NCI-H2196 treated with DMSO at 0.1 percent for 48 hours (cell line): ENCODE results near the gene RGS14.
A peak's percentile ranks its signal among the peaks of the same experiment; 100 is the strongest.
"Not testable (repeated sequence)": the region's sequence is repeated elsewhere in the genome, so short reads cannot be mapped to it uniquely, and the experiment has no call there.

Experiments
- DNase-seq: peaks from one replicate; lab custom pipeline; 2025; ENCODE audit not compliant: unreplicated experiment; lab: John Stamatoyannopoulos, UW

Gene RGS14

DNA sequence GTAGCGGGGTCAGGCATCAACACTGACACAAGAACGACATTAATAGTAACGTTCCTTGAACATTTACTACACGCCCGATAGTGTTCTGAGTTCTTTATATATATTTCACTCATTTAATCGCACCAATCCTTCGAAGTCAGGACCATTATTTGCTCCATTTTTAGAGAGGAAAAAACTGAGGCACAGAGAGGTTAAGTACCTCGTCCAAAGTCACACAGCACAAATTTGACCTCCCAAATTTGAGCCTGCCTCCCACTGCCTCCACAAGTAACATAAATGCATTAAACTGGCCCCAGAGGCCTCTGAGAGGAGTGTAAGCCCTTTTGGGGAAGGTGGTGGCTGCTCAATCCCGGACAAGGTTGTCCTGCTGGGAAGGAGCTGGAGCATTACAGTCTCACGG, 5.8 kb downstream of the RGS14 start:
- no peak for DNase-seq

GRCh38 chr5:177364159-177364962, 6.6 kb downstream of the RGS14 start:
- no peak for DNase-seq

GRCh38 chr5:177365845-177366527, 8.3 kb downstream of the RGS14 start:
- no peak for DNase-seq

- DNase-seq: no peak
These were observed 9.0 kb downstream of the RGS14 start for GRCh38 chr5:177366528-177367322.

GRCh38 chr5:177367323-177367848, 9.7 kb downstream of the RGS14 start:
- DNase-seq: no peak

DNA sequence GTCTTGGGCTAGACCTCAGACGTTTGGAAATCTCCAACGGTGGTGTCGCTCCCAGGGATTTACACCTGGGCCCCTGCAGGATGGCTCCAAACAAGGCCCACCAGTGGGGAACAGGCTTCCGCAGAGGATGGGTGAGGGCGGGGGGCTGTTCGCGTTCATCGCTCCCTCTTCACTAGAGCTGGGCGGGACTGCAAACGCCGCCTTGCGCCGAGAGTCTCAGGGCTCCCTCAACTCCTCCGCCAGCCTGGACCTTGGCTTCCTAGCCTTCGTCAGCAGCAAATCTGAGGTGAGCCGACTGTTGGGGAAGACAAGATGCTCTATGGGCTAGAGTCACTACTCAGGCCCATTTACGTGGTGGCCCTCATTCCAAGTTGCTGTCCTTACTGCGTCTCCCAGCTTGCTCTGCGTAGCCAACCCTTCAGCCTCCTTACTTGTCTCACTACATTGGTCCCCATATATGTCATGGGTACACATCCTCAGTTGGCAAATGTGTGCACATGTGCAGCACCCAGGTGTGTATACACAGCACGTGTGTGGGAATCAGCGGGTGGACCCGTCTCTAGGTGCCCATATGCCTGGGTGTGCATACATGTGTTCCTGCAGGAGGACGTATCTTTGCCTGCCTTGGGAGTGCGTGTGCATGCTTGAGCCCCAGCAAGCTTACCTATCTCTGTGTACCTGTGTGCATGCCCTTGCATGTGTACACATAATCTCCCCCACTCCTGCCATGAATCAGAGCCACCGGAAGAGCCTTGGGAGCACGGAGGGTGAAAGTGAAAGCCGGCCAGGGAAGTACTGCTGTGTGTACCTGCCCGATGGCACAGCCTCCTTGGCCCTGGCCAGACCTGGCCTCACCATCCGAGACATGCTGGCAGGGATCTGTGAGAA, 10.5 kb downstream of the RGS14 start:
- DNase-seq: no peak

DNA sequence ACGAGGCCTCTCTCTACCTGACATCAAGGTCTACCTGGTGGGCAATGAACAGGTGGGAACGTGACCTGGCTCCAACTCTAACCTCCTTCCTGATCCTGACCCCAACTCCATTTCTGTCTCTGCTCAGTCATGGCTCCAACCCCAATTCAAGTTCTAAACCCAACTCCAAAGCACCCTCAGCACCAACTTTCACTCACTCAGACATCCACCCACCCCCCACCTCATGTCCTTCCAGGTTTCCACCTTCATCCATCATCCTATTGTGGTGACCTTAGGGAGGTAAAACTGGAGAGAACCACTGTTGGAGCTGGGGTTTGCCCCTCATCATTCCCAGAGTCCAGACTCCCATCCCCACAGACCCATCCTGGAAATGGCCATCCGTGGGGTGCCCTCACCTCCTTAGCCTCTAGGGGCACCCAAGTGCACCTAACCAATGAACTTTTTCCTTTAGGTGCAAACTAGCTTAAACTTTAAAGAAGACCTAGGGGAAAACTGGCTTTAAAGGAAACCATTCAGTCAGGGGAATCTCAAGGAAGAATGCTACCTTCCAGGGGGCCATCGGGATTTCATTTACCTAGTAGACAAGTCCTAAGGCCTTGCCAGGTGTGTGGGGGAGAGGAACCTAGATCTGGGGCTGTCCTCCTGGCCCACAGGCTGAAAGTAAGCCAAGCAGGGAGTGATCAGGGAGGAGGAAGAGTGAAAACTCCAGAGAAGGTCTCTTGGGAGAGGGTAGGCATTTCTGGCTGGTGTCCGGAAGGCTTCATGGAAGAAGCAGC, 11.3 kb downstream of the RGS14 start:
- no peak for DNase-seq

DNA sequence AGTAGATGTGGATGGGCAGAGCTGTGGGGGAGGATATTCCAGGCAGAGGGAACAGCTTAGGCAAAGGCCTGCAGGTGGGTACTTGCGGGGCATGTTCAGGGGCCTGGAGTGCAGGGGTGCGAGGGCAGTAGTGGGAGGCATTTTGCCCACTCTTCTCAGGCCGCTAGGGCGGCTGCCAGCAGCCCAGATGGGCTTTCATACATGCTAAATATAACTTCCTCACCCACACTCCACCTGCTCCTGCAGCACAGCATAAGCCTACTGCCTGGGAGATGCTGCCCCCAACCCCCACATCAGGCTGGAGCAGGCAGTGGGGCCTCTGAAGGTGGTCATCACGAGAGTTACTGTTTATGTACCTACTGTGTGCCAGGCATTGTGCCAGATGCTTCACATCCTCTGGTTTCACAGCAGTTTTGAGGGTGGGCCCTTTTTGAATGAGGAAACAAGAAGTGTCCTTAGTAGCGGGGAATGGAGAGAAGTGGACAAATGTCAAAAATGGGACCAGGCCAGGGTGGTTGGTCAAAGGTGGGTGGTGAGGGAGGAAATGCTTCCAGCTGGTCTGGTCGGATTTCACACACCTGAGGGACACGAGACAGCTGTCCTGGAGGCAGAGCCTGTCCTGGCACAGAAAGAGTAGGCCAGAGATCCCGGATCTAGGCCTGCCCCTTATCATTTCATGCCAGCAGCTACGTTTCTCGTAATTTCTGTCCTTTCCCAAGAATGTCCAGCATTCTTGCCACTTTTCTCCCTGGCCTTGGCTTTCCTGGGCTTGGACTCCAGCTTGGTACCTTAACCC, 12.1 kb downstream of the RGS14 start:
- no peak for DNase-seq

GRCh38 chr5:177370488-177371119, 12.9 kb downstream of the RGS14 start:
- DNase-seq: peak; percentile 87

- DNase-seq: no peak
These were observed 13.7 kb downstream of the RGS14 start for GRCh38 chr5:177371120-177372033.

- DNase-seq: no peak
These were observed 14.5 kb downstream of the RGS14 start for GRCh38 chr5:177372034-177372896.

DNA sequence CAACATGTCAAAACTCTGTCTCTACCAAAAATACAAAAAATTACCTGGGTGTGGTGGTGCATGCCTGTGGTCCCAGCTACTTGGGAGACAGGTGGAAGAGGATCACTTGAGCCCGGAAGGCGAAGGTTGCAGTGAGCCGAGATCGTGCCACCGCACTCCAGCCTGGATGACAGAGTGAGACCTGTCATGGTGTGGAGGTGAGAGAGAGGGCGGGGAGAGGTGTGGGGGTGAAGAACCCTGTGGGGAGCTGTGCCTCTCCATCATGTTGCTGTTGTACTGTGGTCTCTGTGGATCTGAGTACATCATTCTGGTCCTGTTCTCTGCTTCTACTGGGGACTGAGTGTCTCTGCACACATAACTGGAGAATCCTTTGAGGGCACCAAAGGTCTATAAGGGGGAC, 15.2 kb downstream of the RGS14 start:
- no peak for DNase-seq

DNA sequence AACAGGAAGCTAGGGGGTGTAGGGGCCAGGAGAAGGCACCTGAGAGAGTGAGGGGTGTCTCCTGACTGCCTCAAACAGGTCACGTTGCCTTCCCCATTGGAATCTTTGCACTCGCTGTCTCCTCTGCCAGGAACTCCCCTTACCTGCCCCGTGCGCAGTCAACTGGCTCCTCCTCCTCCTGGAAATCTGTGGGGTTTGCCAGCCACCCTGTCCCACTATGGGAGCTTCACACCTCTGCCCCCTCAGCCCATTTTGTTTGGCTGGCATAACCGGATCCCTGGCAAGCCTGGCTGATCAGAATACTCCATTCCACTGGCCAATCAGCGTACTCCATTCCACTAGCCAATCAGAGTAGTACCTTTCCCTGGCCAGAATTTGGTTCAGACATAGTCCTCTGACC, 16.1 kb downstream of the RGS14 start:
- DNase-seq: no peak

DNA sequence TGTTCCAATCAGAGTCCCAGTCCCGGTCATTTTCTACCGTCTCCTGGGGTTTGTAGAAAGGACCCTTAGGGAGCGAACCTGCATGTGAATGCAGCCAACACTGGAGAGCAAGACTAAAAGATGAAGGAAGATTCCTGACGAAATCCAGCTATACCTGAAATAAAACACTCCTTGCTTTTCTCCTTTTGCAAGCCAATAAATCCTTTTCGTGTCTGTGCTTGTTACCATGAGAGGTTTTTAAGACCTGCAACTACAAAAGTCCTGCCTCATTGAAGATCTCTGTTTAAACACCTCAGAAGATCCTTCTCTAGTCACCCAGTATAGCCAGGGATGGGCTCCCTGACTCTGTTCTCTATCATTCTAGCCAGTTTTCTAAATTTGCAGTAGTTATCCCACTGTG, 16.5 kb downstream of the RGS14 start:
- DNase-seq: no peak

GRCh38 chr5:177375516-177375915, 17.8 kb downstream of the RGS14 start:
- DNase-seq: not testable (repeated sequence)

- no peak for DNase-seq
These were observed 18.4 kb downstream of the RGS14 start for GRCh38 chr5:177376107-177376506.
